Measurements from ENCODE around the gene ASF1B.
A peak's percentile ranks its signal among the peaks of the same experiment; 100 is the strongest.

ASF1B gene

GRCh38 chr19:14080887-14081796, 55.2 kb downstream of the ASF1B start:
- DNase-seq: peak; percentile 98

- no peak for DNase-seq
Measured at GRCh38 chr19:14078411-14078810, 58.0 kb downstream of the ASF1B start.

- DNase-seq: peak; percentile 47
Measured at GRCh38 chr19:14073925-14074838, 62.2 kb downstream of the ASF1B start.

GRCh38 chr19:14073261-14073924, 63.0 kb downstream of the ASF1B start:
- peak; percentile 69 for DNase-seq

- peak; percentile 44 for DNase-seq
Measured at GRCh38 chr19:14072535-14073260, 63.7 kb downstream of the ASF1B start, which contains the start of gene MISP3. TSS of gene MISP3 (plus strand) at chr19:14072786. CDS start at chr19:14073310, 524 bp downstream.

- no peak for DNase-seq
Measured at GRCh38 chr19:14070268-14071050, 65.9 kb downstream of the ASF1B start.

Data from DMS79 treated with DMSO at 0.1 percent for 48 hours (cell line).